GM12891 (cell line): ENCODE measurements around the gene FOXO3.

Experiments used
- PAX5 ChIP-seq: IDR thresholded peaks from 2 replicates; pipeline ENCODE4 v1.6.1; 2011; ENCODE audit warnings: low read length, moderate library complexity, mild to moderate bottlenecking; ENCODE audit not compliant: insufficient read depth, severe bottlenecking
- POLR2A ChIP-seq: IDR thresholded peaks from 2 replicates; pipeline ENCODE4 v1.6.1; 2011; ENCODE audit warnings: low read depth, low read length, control low read depth
- POLR2AphosphoS5 ChIP-seq: IDR thresholded peaks from 2 replicates; pipeline ENCODE4 v1.6.1; 2011; ENCODE audit warnings: low read depth, low read length, control low read depth
- POU2F2 ChIP-seq: IDR thresholded peaks from 2 replicates; pipeline ENCODE4 v1.6.1; 2011; ENCODE audit warnings: low read depth, mild to moderate bottlenecking, control low read depth, low read length, moderate library complexity
- SPI1 ChIP-seq: IDR thresholded peaks from 2 replicates; pipeline ENCODE4 v1.6.1; 2011; ENCODE audit warnings: low read depth, low read length, control low read depth
- TAF1 ChIP-seq: IDR thresholded peaks from 2 replicates; pipeline ENCODE4 v1.6.1; 2011; ENCODE audit warnings: low read depth, low read length, control low read depth

DNA sequence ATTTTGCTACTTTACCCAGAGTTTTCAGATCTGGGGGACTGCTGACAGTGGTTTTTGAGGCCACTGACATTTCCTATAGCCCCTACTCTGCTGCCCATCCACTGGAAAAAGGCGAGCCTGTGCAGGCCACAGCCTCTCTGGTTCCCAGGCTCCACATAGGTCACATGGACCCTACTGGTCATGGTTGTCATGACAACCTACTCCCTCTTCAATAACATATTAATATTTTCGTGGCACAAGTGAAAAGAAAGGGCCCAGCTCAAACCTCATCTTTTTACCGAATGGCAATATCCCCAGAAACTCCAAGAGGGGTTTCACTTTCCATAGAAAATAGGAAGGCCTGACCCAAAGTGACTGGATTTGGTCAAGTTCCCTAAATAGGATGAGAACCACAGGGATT is 11.0 kb upstream of the FOXO3 start:
- TF ChIP-seq POLR2A (no peak), POLR2AphosphoS5 (no peak), TAF1 (no peak), PAX5 (no peak), SPI1 (no peak), POU2F2 (no peak)
